Thymus (tissue), 11 donors: Measurements from ENCODE around the gene VTCN1. TPM values are rescaled to one million over a fixed set of nuclear protein-coding genes. Genes with fewer than 3 reads are reported as not detected.

ENCODE experiments used
- DNase-seq, 9 donors: peaks; one replicate each; pipeline ENCODE4 v3.0.0-alpha.2; 2013; ENCODE audit warnings: low spot score in 9 of 9, low read depth in 6 of 9, missing footprints in 1 of 9
- H3K27ac ChIP-seq, 2 donors: one replicate each; pipeline ENCODE4 v1.5.1; 2013; ENCODE audit warnings: control low read depth in 1 of 2, low read depth in 1 of 2, low read length in 1 of 2, mild to moderate bottlenecking in 1 of 2, moderate library complexity in 1 of 2
- H3K27me3 ChIP-seq, 2 donors: one replicate each; pipeline ENCODE4 v1.5.1; 2013; ENCODE audit warnings: low read length in 1 of 2; ENCODE audit not compliant: control insufficient read depth in 2 of 2, insufficient read depth in 1 of 2
- H3K36me3 ChIP-seq, 2 donors: one replicate each; pipeline ENCODE4 v1.5.1; 2013; ENCODE audit warnings: low read length in 1 of 2, mild to moderate bottlenecking in 1 of 2, moderate library complexity in 1 of 2; ENCODE audit not compliant: control insufficient read depth in 2 of 2, insufficient read depth in 2 of 2
- H3K4me1 ChIP-seq, 2 donors: one replicate each; pipeline ENCODE4 v1.5.1; 2013; ENCODE audit warnings: low read length in 2 of 2; ENCODE audit not compliant: control insufficient read depth in 2 of 2, insufficient read depth in 2 of 2
- H3K4me3 ChIP-seq, 2 donors: one replicate each; pipeline ENCODE4 v1.5.1; 2013; ENCODE audit warnings: low read length in 2 of 2, control low read depth in 1 of 2, mild to moderate bottlenecking in 1 of 2
- H3K9me3 ChIP-seq, 2 donors: one replicate each; pipeline ENCODE4 v1.5.1; 2013; ENCODE audit warnings: low read length in 1 of 2, mild to moderate bottlenecking in 1 of 2; ENCODE audit not compliant: control insufficient read depth in 2 of 2, insufficient read depth in 1 of 2
- WGBS: extraction: QIAGEN DNeasy Blood & Tissue Kit; methylation state at CpG from one replicate; pipeline ENCODE4 v1.1.7; 2013; 5-methylcytosine and 5-hydroxymethylcytosine counted together
- polyA plus RNA-seq: library from polyadenylated mRNA; stranded (reverse); fragments of 200-250 nt; gene quantifications from one replicate; pipeline ENCODE4 v1.2.3, GENCODE V29; 2013
- total RNA-seq: library from RNA; stranded (reverse); fragments of 120-200 nt; gene quantifications from one replicate; pipeline ENCODE4 v1.2.4, GENCODE V29; 2013
- donor health status: healthy.

The VTCN1 gene
- total and polyA plus RNA-seq, 2 donors = 0.07 to 0.09 TPM

GRCh38 chr1:117177376-117177775, 33.4 kb downstream of the VTCN1 start:
- H3K4me1 ChIP-seq = no peaks in the 10 kb centered on the region
- no peaks in the 10 kb centered on the region for H3K36me3 ChIP-seq
- H3K4me3 ChIP-seq = no peak overlapping the region
- H3K27me3 ChIP-seq = no peaks in the 10 kb centered on the region
- H3K27ac ChIP-seq = no peak overlapping the region
- 82% methylated on average over 1 of the region's 1 CpG for WGBS
- no peaks in the 10 kb centered on the region for H3K9me3 ChIP-seq
- DNase-seq = no peak

GRCh38 chr1:117176579-117176978, 34.1 kb downstream of the VTCN1 start:
- no peak overlapping the region for H3K27ac ChIP-seq
- H3K27me3 ChIP-seq = no peaks in the 10 kb centered on the region
- H3K4me1 ChIP-seq = no peaks in the 10 kb centered on the region
- 98% methylated on average over 6 of the region's 6 CpGs for WGBS
- H3K4me3 ChIP-seq = no peak overlapping the region
- H3K9me3 ChIP-seq = no peaks in the 10 kb centered on the region
- H3K36me3 ChIP-seq = no peaks in the 10 kb centered on the region
- DNase-seq = no peak

GRCh38 chr1:117174851-117175250, 35.9 kb downstream of the VTCN1 start:
- Histone ChIP-seq H3K4me3 (no peak overlapping the region), H3K4me1 (no peaks in the 10 kb centered on the region), H3K36me3 (no peaks in the 10 kb centered on the region), H3K27ac (no peak overlapping the region), H3K27me3 (no peaks in the 10 kb centered on the region), H3K9me3 (no peaks in the 10 kb centered on the region)
- DNase-seq = no peak
- WGBS = 98% methylated on average over 4 of the region's 4 CpGs

GRCh38 chr1:117173691-117174090, 37.0 kb downstream of the VTCN1 start:
- H3K4me1 ChIP-seq = no peaks in the 10 kb centered on the region
- H3K27ac ChIP-seq = no peak overlapping the region
- no peaks in the 10 kb centered on the region for H3K27me3 ChIP-seq
- no peaks in the 10 kb centered on the region for H3K9me3 ChIP-seq
- WGBS = 95% methylated on average over 6 of the region's 6 CpGs
- no peak for DNase-seq
- H3K36me3 ChIP-seq = no peaks in the 10 kb centered on the region
- H3K4me3 ChIP-seq = no peak overlapping the region

- Histone ChIP-seq H3K27ac (no peak overlapping the region), H3K27me3 (no peaks in the 10 kb centered on the region), H3K9me3 (no peaks in the 10 kb centered on the region), H3K4me1 (no peaks in the 10 kb centered on the region), H3K4me3 (no peak overlapping the region), H3K36me3 (no peaks in the 10 kb centered on the region)
- 97% methylated on average over 10 of the region's 10 CpGs for WGBS
- DNase-seq = no peak
Measured at GRCh38 chr1:117173006-117173405, 37.7 kb downstream of the VTCN1 start.

- Histone ChIP-seq H3K36me3 (no peaks in the 10 kb centered on the region), H3K9me3 (no peaks in the 10 kb centered on the region), H3K27ac (no peak overlapping the region), H3K4me1 (no peaks in the 10 kb centered on the region), H3K4me3 (no peak overlapping the region), H3K27me3 (no peaks in the 10 kb centered on the region)
- WGBS = 94% methylated on average over 18 of the region's 18 CpGs
- no peak for DNase-seq
Measured at GRCh38 chr1:117171900-117172511, 38.7 kb downstream of the VTCN1 start.

- WGBS = 94% methylated on average over 4 of the region's 4 CpGs
- H3K27ac ChIP-seq = no peak overlapping the region
Measured at GRCh38 chr1:117169871-117170596, 40.7 kb downstream of the VTCN1 start.

GRCh38 chr1:117167402-117167801, 43.3 kb downstream of the VTCN1 start:
- no peak for DNase-seq
- H3K27ac ChIP-seq = no peak overlapping the region
- H3K36me3 ChIP-seq = no peaks in the 10 kb centered on the region
- H3K9me3 ChIP-seq = no peaks in the 10 kb centered on the region
- no peak overlapping the region for H3K4me3 ChIP-seq
- no peaks in the 10 kb centered on the region for H3K4me1 ChIP-seq
- no peaks in the 10 kb centered on the region for H3K27me3 ChIP-seq

More at GRCh38 chr1:117169871-117170596, 40.7 kb downstream of the VTCN1 start:
- Histone ChIP-seq H3K36me3 (no peaks in the 10 kb centered on the region), H3K4me1 (no peaks in the 10 kb centered on the region), H3K27me3 (no peaks in the 10 kb centered on the region), H3K9me3 (no peaks in the 10 kb centered on the region), H3K4me3 (no peak overlapping the region)
- no peak for DNase-seq

GRCh38 chr1:117166076-117166475, 44.7 kb downstream of the VTCN1 start:
- H3K36me3 ChIP-seq = no peaks in the 10 kb centered on the region
- no peaks in the 10 kb centered on the region for H3K27me3 ChIP-seq
- 71% methylated on average over 2 of the region's 2 CpGs for WGBS
- no peak for DNase-seq
- no peak overlapping the region for H3K4me3 ChIP-seq
- no peaks in the 10 kb centered on the region for H3K9me3 ChIP-seq
- no peaks in the 10 kb centered on the region for H3K4me1 ChIP-seq
- no peak overlapping the region for H3K27ac ChIP-seq
